Measurements from ENCODE around the gene EPN1. TPM values are rescaled to one million over a fixed set of nuclear protein-coding genes. Genes with fewer than 3 reads are reported as not detected.

Gene EPN1
- total and polyA plus RNA-seq, 8 donors, result 38.4 to 102 (median 80.9) TPM

DNA sequence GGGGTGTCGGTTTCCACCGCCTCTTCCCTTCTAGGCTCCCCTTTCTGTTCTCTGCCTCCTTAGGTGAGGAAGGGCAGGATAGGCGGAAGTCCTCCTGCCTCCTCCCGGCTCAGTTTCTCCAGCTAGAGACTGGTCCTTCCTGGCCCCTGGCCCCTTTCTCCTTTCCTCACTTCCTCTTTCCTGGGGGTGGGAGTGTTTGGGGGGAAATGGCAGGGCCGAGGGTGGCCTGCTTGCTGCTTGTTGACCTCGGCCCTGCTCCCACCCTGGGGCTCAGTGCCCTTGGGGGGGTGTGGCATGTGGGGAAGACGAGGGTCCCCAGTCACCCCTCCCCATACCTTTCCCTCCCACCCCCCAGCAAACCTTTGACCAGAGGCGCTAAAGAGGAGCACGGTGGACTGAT, 15.2 kb upstream of the EPN1 start:
- TF ChIP-seq, protein P1, sequence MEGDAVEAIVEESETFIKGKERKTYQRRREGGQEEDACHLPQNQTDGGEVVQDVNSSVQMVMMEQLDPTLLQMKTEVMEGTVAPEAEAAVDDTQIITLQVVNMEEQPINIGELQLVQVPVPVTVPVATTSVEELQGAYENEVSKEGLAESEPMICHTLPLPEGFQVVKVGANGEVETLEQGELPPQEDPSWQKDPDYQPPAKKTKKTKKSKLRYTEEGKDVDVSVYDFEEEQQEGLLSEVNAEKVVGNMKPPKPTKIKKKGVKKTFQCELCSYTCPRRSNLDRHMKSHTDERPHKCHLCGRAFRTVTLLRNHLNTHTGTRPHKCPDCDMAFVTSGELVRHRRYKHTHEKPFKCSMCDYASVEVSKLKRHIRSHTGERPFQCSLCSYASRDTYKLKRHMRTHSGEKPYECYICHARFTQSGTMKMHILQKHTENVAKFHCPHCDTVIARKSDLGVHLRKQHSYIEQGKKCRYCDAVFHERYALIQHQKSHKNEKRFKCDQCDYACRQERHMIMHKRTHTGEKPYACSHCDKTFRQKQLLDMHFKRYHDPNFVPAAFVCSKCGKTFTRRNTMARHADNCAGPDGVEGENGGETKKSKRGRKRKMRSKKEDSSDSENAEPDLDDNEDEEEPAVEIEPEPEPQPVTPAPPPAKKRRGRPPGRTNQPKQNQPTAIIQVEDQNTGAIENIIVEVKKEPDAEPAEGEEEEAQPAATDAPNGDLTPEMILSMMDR (IDR thresholded peaks at IDR 0.05), result no peak
- ATAC-seq (no peak), DNase-seq (peak in 1 of 6 donors; percentile 60), FAIRE-seq (no peak)
- Histone ChIP-seq H3K36me3 (peaks cover 5 to 36% (median 28%) of the 10 kb centered on the region in 3 donors), H3K4me3 (no peak overlapping the region), H3K4me1 (peaks cover 18 to 24% (median 22%) of the 10 kb centered on the region in 3 donors), H3K27me3 (no peaks in the 10 kb centered on the region), H3K9me3 (no peaks in the 10 kb centered on the region), H3K27ac (no peak overlapping the region)
- intact Hi-C loops (cut with DNase I), result no loop called here
- WGBS, 2 donors, result 70 to 75% methylated on average over 9 of the region's 9 CpGs

DNA sequence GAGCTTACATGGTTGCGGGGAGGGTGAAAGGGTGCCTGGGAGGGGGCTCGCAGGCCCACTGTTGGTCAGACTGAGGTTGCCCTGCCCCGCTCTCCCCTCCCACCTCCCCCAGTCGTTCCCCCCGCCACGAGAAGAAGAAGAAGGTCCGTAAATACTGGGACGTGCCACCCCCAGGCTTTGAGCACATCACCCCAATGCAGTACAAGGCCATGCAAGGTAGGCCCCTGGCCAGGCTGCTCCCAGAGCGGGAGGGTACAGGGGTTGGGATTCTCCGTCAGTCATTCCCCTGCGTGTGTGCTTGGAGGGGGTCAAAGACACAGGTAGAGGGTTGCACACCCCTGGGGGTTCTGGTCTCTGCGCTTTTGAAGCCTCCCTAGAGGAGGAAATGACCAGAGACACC, 14.6 kb upstream of the EPN1 start:
- intact Hi-C loops (cut with DNase I), result no loop called here
- FAIRE-seq (no peak), ATAC-seq (no peak), DNase-seq (peak in 1 of 6 donors; percentile 36)
- Histone ChIP-seq H3K27me3 (no peaks in the 10 kb centered on the region), H3K4me1 (peaks cover 18 to 24% (median 22%) of the 10 kb centered on the region in 3 donors), H3K36me3 (peaks cover 5 to 36% (median 28%) of the 10 kb centered on the region in 3 donors), H3K27ac (no peak overlapping the region), H3K4me3 (no peak overlapping the region), H3K9me3 (no peaks in the 10 kb centered on the region)
- TF ChIP-seq, protein P1 (IDR thresholded peaks at IDR 0.05), result no peak
- WGBS, 2 donors, result 81 to 82% methylated on average over 12 of the region's 12 CpGs

DNA sequence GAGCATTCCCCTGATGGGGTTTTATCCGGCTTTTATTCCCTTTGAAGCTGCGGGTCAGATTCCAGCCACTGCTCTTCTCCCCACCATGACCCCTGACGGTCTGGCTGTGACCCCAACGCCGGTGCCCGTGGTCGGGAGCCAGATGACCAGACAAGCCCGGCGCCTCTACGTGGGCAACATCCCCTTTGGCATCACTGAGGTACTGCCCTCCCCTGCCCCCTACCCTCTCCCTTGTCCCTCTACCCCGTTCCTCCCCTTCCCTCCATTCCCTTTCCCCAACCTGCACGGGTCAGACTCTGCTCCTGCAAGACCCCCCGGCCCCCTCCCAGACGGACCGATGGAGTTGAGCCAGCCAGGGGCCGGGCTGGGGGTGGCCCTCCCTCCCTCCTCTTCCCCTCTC, 14.0 kb upstream of the EPN1 start:
- Histone ChIP-seq H3K4me3 (no peak overlapping the region), H3K36me3 (peaks cover 8 to 42% (median 31%) of the 10 kb centered on the region in 3 donors), H3K27me3 (no peaks in the 10 kb centered on the region), H3K27ac (no peak overlapping the region), H3K9me3 (no peaks in the 10 kb centered on the region), H3K4me1 (peaks cover 17 to 22% (median 22%) of the 10 kb centered on the region in 3 donors)
- FAIRE-seq (no peak), ATAC-seq (no peak), DNase-seq (peak in 1 of 6 donors; percentile 53)
- intact Hi-C loops (cut with DNase I), result no loop called here
- WGBS, 2 donors, result 75 to 80% methylated on average over 16 of the region's 16 CpGs
- TF ChIP-seq, protein P1 (IDR thresholded peaks at IDR 0.05), result no peak

DNA sequence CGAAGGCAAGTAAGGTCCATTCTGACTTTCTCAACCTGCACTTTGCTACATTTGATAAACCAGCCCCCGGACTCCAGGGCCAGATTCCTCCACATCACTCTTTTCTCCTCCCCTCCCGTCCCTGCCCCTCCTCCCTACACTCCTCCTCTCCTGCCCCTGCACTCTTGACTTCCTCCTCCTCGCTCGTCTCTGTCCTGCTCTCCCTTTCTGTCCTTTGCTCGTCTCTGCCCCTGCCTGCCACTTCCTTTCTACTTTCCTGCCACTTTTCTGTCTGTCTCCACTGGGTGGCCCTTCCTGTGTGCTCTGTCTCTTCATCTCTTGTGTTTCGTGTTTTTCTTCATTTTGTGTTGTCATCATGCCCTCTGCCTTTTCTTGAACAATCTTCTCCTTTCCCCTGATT, 13.2 kb upstream of the EPN1 start:
- Histone ChIP-seq H3K4me3 (no peak overlapping the region), H3K27ac (no peak overlapping the region), H3K27me3 (no peaks in the 10 kb centered on the region), H3K9me3 (no peaks in the 10 kb centered on the region), H3K4me1 (peaks cover 9 to 14% (median 14%) of the 10 kb centered on the region in 3 donors), H3K36me3 (peaks cover 9 to 50% (median 31%) of the 10 kb centered on the region in 3 donors)
- intact Hi-C loops (cut with DNase I), result no loop called here
- DNase-seq, result no peak
- TF ChIP-seq, protein P1 (IDR thresholded peaks at IDR 0.05), result no peak
- no peak for ATAC-seq
- WGBS, 2 donors, result 76 to 78% methylated on average over 7 of the region's 7 CpGs
- FAIRE-seq, result no peak

DNA sequence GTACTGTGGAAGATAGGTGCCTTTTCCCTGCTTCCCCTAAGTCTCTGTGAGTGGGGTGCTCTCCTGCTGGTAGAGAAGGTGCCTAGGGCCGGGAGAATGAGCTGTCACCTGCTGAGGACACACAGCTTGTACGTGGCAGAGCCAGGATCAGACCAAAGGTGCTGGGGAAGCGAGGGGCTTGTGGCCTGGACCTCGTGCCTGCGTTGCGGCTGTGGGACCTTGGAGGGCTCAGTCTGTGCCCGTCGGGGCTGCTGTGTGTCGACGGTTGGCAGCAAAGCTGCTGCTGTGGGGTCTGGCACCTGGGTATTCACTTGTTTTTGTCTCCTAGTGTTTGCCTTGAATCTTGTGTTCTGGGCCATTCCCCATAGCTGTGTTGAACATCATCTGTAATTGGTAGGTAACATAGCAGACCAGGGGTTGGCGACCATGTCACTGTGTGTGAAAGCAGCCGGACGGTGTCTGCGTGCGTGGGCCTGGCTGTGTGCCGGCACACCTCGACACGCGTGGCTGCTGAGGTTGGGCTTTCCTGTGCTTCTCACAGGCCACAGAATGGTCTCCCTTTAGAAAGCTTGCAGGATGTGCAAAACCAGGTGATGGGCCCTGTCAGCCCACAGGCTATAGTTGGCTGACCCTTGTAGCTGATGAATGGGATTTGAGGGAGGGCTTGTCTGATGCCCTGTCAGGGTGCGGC, 11.0 kb upstream of the EPN1 start:
- DNase-seq (peak in 1 of 6 donors; percentile 42), ATAC-seq (no peak)
- 87 to 91% methylated on average over 20 of the region's 20 CpGs for WGBS, 2 donors

More for the DNA sequence above, 11.0 kb upstream of the EPN1 start:
- TF ChIP-seq, protein P1 (IDR thresholded peaks at IDR 0.05), result no peak
- no peaks in the 10 kb centered on the region for H3K27me3 ChIP-seq
- H3K36me3 ChIP-seq, result peaks cover 9 to 64% (median 35%) of the 10 kb centered on the region in 3 donors
- H3K27ac ChIP-seq, result no peak overlapping the region
- no peak overlapping the region for H3K4me3 ChIP-seq
- H3K9me3 ChIP-seq, result no peaks in the 10 kb centered on the region
- no peaks in the 10 kb centered on the region for H3K4me1 ChIP-seq
- FAIRE-seq, result no peak
- intact Hi-C loops (cut with DNase I), result no loop called here

Data from pancreas (tissue), 10 donors.